Left kidney (tissue), 2 donors: Measurements from ENCODE around the gene DLX5. TPM values are rescaled to one million over a fixed set of nuclear protein-coding genes. Genes with fewer than 3 reads are reported as not detected.

ENCODE experiments used
- DNase-seq: peaks from one replicate; pipeline ENCODE4 v3.0.0-alpha.2; 2013
- polyA plus RNA-seq: library from polyadenylated mRNA; unstranded; fragments of 120-200 nt; gene quantifications from one replicate; pipeline ENCODE4 v1.2.1, GENCODE V29; 2013; ENCODE audit not compliant: insufficient read length

Gene DLX5
- polyA plus RNA-seq, 1 donor, result not detected

- DNase-seq, result no peak
Measured at GRCh38 chr7:96992192-96993005, 32.2 kb downstream of the DLX5 start.

DNA sequence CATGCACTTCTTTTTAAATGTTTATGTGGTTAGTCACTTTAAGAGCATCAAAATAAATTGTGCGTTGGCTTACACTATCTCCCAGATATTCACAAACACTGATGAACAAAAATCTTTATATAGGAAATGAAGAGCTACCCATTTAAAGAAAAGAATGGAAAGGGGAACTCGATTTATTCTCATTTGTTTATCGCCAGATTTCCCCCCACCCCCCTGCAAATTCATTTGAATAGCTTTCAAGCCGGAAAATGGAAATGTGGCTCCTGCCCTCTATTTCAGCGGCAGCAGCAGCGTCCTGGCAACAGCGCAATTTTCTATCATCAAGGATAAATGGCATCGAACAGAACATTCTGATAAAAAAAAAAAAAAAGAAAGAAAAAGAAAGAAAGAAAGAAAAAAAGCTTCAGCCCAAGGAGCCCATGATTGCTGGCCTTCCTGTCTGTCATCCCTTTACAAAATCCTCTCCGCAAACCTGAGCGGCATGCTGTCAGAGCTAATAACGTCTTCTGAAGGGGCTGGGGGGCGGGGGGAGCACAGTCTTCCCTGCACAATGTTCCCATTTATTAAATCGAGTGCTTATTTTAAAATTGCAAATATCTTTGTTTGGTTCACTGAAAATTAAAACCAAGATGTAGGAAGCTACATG lies 33.0 kb downstream of the DLX5 start:
- no peak for DNase-seq

GRCh38 chr7:96989859-96990317 lies 34.7 kb downstream of the DLX5 start:
- no peak for DNase-seq

GRCh38 chr7:96989241-96989858 lies 35.3 kb downstream of the DLX5 start:
- DNase-seq, result no peak

DNA sequence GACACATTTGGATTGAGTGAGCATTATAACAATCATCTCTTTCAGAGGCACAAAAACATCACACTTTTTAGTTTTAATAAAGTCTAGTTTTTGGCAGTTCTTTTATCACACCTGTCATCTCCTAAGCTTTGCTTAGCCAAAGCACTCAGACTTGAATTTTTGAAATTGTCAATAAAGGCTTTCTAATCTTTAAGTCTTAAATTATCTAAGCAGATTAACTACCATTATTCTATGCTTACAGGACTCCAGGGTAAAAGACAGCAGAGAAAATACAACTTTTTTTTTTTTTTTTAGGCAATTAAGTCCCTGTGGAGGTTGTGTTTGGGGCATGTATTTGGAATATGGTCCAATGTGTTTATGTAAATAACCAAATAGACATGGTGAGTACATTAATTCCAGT lies 36.9 kb downstream of the DLX5 start:
- no peak for DNase-seq

GRCh38 chr7:96986901-96987300 lies 37.7 kb downstream of the DLX5 start:
- no peak for DNase-seq

- no peak for DNase-seq
Measured at GRCh38 chr7:96985992-96986391, 38.6 kb downstream of the DLX5 start.

DNA sequence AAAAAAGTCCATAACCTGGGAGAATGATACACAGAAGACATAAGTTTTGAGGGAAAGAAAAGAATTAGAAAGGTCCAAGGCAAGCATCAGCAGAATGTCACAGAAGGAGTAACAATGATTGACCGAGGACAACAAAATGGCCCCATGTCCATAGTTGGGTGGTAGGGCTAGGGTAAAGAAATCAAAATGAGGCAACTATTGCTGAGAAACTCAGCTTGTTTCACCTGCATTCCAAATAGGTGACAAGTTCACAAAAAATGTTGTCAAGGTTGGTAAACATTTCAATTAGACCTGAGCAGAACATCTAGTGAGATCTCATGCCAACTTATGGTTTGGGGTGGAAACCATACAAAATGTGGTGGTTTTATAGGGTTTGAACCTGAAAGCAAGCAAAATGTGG lies 42.0 kb downstream of the DLX5 start:
- no peak for DNase-seq

- no peak for DNase-seq
Measured at GRCh38 chr7:96979551-96980276, 44.9 kb downstream of the DLX5 start.

- DNase-seq, result no peak
Measured at GRCh38 chr7:96977445-96977844, 47.2 kb downstream of the DLX5 start.

- DNase-seq, result no peak
Measured at GRCh38 chr7:96976106-96976505, 48.5 kb downstream of the DLX5 start.

GRCh38 chr7:96973986-96974385 lies 50.6 kb downstream of the DLX5 start:
- DNase-seq, result no peak

DNA sequence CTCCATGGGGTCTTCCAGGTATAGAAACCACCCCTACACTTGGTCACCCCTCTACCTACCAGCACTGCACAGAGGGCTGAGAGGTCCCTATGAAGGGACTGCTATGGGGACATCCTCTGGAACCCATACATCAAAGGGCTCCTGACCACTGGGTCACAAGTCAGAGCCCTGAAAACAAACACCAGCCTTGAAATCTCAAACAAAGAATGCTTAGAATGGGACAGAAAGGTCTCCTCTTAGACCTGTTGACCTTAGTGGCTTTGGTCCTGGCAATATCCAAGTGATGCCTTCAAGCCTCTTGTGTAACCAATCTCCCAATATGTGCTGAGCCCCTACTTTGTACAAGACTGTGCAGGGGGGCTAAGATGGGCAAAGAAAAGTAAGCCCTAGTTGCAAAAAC lies 53.9 kb downstream of the DLX5 start:
- no peak for DNase-seq

Other genes starting within 250 kb of the DLX5 start
- not detected for gene DLX6, start 19.3 kb downstream of the DLX5 start, polyA plus RNA-seq
- 41.3 TPM for gene SDHAF3, start 92.9 kb upstream of the DLX5 start, polyA plus RNA-seq